ENCODE data around the gene NUP205.

The NUP205 gene

GRCh38 chr7:135557455-135558336 lies at the start of gene NUP205:
NUP205 (plus strand) TSS chr7:135557917; CDS start chr7:135557945, 28 bp downstream.
- DNase-seq (ENCODE audit: low read depth in 3 of 3) = peak; percentile 47 to 66 (median 50)

- peak in 1 of 3 donors; percentile 7 for DNase-seq (ENCODE audit: low read depth in 3 of 3)
These were observed 48.7 kb upstream of the NUP205 start for GRCh38 chr7:135508883-135509588.

GRCh38 chr7:135509589-135509838 lies 48.2 kb upstream of the NUP205 start:
- DNase-seq (ENCODE audit: low read depth in 3 of 3) = no peak

GRCh38 chr7:135509839-135510591 lies 47.7 kb upstream of the NUP205 start, which contains the start of gene CNOT4:
CNOT4 (minus strand) TSS chr7:135510102; CDS start chr7:135438331, 71,771 bp downstream.
- peak; percentile 93 to 96 (median 95) for DNase-seq (ENCODE audit: low read depth in 3 of 3)

GRCh38 chr7:135510592-135511183 lies 47.0 kb upstream of the NUP205 start:
- no peak for DNase-seq (ENCODE audit: low read depth in 3 of 3)

- DNase-seq (ENCODE audit: low read depth in 3 of 3) = peak in 1 of 3 donors; percentile 11
These were observed 45.4 kb upstream of the NUP205 start for GRCh38 chr7:135512135-135512887.

- no peak for DNase-seq (ENCODE audit: low read depth in 3 of 3)
These were observed 42.9 kb upstream of the NUP205 start for GRCh38 chr7:135514856-135515255.

GRCh38 chr7:135517060-135517459 lies 40.7 kb upstream of the NUP205 start:
- no peak for DNase-seq (ENCODE audit: low read depth in 3 of 3)

- no peak for DNase-seq (ENCODE audit: low read depth in 3 of 3)
These were observed 39.0 kb upstream of the NUP205 start for GRCh38 chr7:135518748-135519147.

- no peak for DNase-seq (ENCODE audit: low read depth in 3 of 3)
These were observed 38.5 kb upstream of the NUP205 start for GRCh38 chr7:135519233-135519688.

- DNase-seq (ENCODE audit: low read depth in 3 of 3) = no peak
These were observed 37.8 kb upstream of the NUP205 start for GRCh38 chr7:135519871-135520270.

GRCh38 chr7:135522509-135522908 lies 35.2 kb upstream of the NUP205 start:
- no peak for DNase-seq (ENCODE audit: low read depth in 3 of 3)

- DNase-seq (ENCODE audit: low read depth in 3 of 3) = no peak
These were observed 34.6 kb upstream of the NUP205 start for GRCh38 chr7:135523146-135523545.

GRCh38 chr7:135525426-135525825 lies 32.3 kb upstream of the NUP205 start:
- no peak for DNase-seq (ENCODE audit: low read depth in 3 of 3)

GRCh38 chr7:135527025-135527424 lies 30.7 kb upstream of the NUP205 start:
- no peak for DNase-seq (ENCODE audit: low read depth in 3 of 3)

GRCh38 chr7:135536150-135536549 lies 21.6 kb upstream of the NUP205 start:
- DNase-seq (ENCODE audit: low read depth in 3 of 3) = no peak

GRCh38 chr7:135537453-135537852 lies 20.3 kb upstream of the NUP205 start:
- DNase-seq (ENCODE audit: low read depth in 3 of 3) = no peak

GRCh38 chr7:135537905-135538304 lies 19.8 kb upstream of the NUP205 start:
- no peak for DNase-seq (ENCODE audit: low read depth in 3 of 3)

GRCh38 chr7:135538376-135538775 lies 19.3 kb upstream of the NUP205 start:
- no peak for DNase-seq (ENCODE audit: low read depth in 3 of 3)

- no peak for DNase-seq (ENCODE audit: low read depth in 3 of 3)
These were observed 18.1 kb upstream of the NUP205 start for GRCh38 chr7:135539629-135540028.

GRCh38 chr7:135541029-135541428 lies 16.7 kb upstream of the NUP205 start:
- no peak for DNase-seq (ENCODE audit: low read depth in 3 of 3)
